Upper lobe of left lung (tissue), 4 donors: ENCODE results near the gene ANGPT4.

Experiments
- POLR2A ChIP-seq, 4 donors: fragments of 450-650 bp; IDR thresholded peaks; one replicate each; pipeline ENCODE4 v1.5.1; 2016 to 2017; ENCODE audit warnings: antibody characterized with exemption in 4 of 4, mild to moderate bottlenecking in 2 of 4
- POLR2AphosphoS5 ChIP-seq, 2 donors: sonication (generic); formaldehyde crosslinking; IDR thresholded peaks; one replicate each; pipeline ENCODE4 v1.5.1; 2017; ENCODE audit warnings: antibody characterized with exemption in 2 of 2
- TF ChIP-seq, protein P1 (sequence below), 6 experiments: fragments of 450-650 bp in 4 of 6; fragments of 200-600 bp in 2 of 6; sonication (generic) in 2 of 6; IDR thresholded peaks; one replicate each; pipeline ENCODE4 v1.5.1; 2016 to 2019; ENCODE audit warnings: antibody characterized with exemption in 6 of 6

- TF ChIP-seq, protein P1, sequence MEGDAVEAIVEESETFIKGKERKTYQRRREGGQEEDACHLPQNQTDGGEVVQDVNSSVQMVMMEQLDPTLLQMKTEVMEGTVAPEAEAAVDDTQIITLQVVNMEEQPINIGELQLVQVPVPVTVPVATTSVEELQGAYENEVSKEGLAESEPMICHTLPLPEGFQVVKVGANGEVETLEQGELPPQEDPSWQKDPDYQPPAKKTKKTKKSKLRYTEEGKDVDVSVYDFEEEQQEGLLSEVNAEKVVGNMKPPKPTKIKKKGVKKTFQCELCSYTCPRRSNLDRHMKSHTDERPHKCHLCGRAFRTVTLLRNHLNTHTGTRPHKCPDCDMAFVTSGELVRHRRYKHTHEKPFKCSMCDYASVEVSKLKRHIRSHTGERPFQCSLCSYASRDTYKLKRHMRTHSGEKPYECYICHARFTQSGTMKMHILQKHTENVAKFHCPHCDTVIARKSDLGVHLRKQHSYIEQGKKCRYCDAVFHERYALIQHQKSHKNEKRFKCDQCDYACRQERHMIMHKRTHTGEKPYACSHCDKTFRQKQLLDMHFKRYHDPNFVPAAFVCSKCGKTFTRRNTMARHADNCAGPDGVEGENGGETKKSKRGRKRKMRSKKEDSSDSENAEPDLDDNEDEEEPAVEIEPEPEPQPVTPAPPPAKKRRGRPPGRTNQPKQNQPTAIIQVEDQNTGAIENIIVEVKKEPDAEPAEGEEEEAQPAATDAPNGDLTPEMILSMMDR (IDR thresholded peaks at IDR 0.05): no peak
- no peak for TF ChIP-seq POLR2A (IDR thresholded peaks at IDR 0.05)
- TF ChIP-seq POLR2AphosphoS5 (IDR thresholded peaks at IDR 0.05): no peak
Measured at GRCh38 chr20:963795-964194, 47.7 kb upstream of the ANGPT4 start.
